ENCODE data around the gene LGR4. TPM values are rescaled to one million over a fixed set of nuclear protein-coding genes. Genes with fewer than 3 reads are reported as not detected.

The LGR4 gene
- total RNA-seq, 6 experiments from 2014 or later = 13.9 to 20.2 (median 17.7) TPM

GRCh38 chr11:27404427-27404826, 68.2 kb downstream of the LGR4 start:
- Mint-ChIP-seq H3K27ac (no peak overlapping the region), H3K36me3 (ENCODE audit: low read depth) (no peaks in the 10 kb centered on the region; the same call in 1 of the 2 replicates), H3K4me3 (no peak overlapping the region), H3K9me3 (no peaks in the 10 kb centered on the region), H3K27me3 (ENCODE audit: insufficient read depth) (no peaks in the 10 kb centered on the region), H3K4me1 (ENCODE audit: low read depth) (peaks cover 11% of the 10 kb centered on the region)
- TF ChIP-seq, protein P1, sequence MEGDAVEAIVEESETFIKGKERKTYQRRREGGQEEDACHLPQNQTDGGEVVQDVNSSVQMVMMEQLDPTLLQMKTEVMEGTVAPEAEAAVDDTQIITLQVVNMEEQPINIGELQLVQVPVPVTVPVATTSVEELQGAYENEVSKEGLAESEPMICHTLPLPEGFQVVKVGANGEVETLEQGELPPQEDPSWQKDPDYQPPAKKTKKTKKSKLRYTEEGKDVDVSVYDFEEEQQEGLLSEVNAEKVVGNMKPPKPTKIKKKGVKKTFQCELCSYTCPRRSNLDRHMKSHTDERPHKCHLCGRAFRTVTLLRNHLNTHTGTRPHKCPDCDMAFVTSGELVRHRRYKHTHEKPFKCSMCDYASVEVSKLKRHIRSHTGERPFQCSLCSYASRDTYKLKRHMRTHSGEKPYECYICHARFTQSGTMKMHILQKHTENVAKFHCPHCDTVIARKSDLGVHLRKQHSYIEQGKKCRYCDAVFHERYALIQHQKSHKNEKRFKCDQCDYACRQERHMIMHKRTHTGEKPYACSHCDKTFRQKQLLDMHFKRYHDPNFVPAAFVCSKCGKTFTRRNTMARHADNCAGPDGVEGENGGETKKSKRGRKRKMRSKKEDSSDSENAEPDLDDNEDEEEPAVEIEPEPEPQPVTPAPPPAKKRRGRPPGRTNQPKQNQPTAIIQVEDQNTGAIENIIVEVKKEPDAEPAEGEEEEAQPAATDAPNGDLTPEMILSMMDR (IDR thresholded peaks at IDR 0.05) = no peak
- no peak for DNase-seq

DNA sequence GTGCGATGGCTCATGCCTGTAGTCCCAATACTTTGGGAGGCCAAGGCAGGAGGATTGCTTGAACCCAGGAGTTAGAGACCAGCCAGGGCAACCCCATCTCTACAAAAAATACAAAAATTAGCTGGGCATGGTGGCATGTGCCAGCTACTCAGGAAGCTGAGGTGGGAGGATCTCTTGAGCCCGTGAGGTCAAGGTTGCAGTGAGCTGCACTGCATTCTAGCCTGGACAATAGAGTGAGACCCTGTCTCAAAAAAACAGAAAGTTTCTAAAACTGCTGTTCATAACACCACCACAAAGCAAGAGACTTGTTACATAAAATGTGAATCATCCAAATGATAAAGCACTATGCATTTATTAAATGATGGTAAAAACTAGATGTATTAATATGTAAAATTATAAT, 69.4 kb downstream of the LGR4 start:
- H3K4me1 Mint-ChIP-seq (ENCODE audit: low read depth) = peaks cover 11% of the 10 kb centered on the region
- no peak overlapping the region for H3K4me3 Mint-ChIP-seq
- H3K9me3 Mint-ChIP-seq = no peaks in the 10 kb centered on the region
- no peak overlapping the region for H3K27ac Mint-ChIP-seq
- no peaks in the 10 kb centered on the region for H3K27me3 Mint-ChIP-seq (ENCODE audit: insufficient read depth)
- no peak for DNase-seq
- no peaks in the 10 kb centered on the region for H3K36me3 Mint-ChIP-seq (ENCODE audit: low read depth)
- TF ChIP-seq, protein P1 (IDR thresholded peaks at IDR 0.05) = no peak

- H3K4me1 Mint-ChIP-seq (ENCODE audit: low read depth) = peaks cover 11% of the 10 kb centered on the region
- DNase-seq = no peak
- TF ChIP-seq, protein P1 (IDR thresholded peaks at IDR 0.05) = no peak
- H3K27ac Mint-ChIP-seq = no peak overlapping the region
- no peaks in the 10 kb centered on the region for H3K9me3 Mint-ChIP-seq
- no peaks in the 10 kb centered on the region for H3K27me3 Mint-ChIP-seq (ENCODE audit: insufficient read depth)
- H3K4me3 Mint-ChIP-seq = no peak overlapping the region
- H3K36me3 Mint-ChIP-seq (ENCODE audit: low read depth) = no peaks in the 10 kb centered on the region
Measured at GRCh38 chr11:27402450-27402849, 70.1 kb downstream of the LGR4 start.

GRCh38 chr11:27401833-27402316, 70.7 kb downstream of the LGR4 start:
- Mint-ChIP-seq H3K4me1 (ENCODE audit: low read depth) (peaks cover 14% of the 10 kb centered on the region), H3K27me3 (ENCODE audit: insufficient read depth) (no peaks in the 10 kb centered on the region), H3K27ac (no peak overlapping the region), H3K36me3 (ENCODE audit: low read depth) (no peaks in the 10 kb centered on the region), H3K9me3 (no peaks in the 10 kb centered on the region), H3K4me3 (no peak overlapping the region)
- TF ChIP-seq, protein P1 (IDR thresholded peaks at IDR 0.05) = no peak
- no peak for DNase-seq

DNA sequence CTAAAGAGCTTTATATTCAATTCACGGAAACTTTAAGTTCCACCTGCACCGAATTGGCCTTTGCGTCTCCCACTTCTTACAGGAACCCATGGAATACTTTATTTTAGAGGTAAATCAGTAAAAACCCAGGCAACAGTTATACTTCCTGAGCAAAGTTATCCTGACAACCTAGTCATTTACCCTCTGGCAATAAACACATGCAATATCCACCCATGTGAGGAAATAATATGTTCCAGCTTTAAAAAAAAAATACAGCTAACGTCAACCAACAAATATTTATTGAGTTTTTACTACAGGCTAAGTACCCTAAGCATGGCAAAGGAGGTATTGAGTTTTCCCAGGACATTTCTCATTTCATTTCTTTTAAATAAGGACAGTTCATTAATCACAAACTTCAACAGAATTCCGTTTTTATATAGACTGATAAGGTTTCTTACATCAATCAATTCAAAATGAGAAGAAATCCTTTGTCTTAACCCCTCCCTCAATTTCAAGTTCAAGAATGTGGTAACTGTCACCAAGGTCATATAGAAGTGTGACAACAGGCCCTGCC, 71.2 kb downstream of the LGR4 start:
- DNase-seq = no peak
- Mint-ChIP-seq H3K4me3 (no peak overlapping the region), H3K27ac (no peak overlapping the region), H3K36me3 (ENCODE audit: low read depth) (no peaks in the 10 kb centered on the region), H3K9me3 (no peaks in the 10 kb centered on the region), H3K27me3 (ENCODE audit: insufficient read depth) (no peaks in the 10 kb centered on the region), H3K4me1 (ENCODE audit: low read depth) (peaks cover 16% of the 10 kb centered on the region)
- TF ChIP-seq, protein P1 (IDR thresholded peaks at IDR 0.05) = no peak
